ENCODE results near the gene EML1.
"Not testable (repeated sequence)": the region's sequence is repeated elsewhere in the genome, so short reads cannot be mapped to it uniquely, and the experiment has no call there.

The EML1 gene

GRCh38 chr14:99943620-99944019 lies 150.4 kb downstream of the EML1 start:
- no peak for DNase-seq

GRCh38 chr14:99944241-99944651 lies 151.0 kb downstream of the EML1 start:
- no peak for DNase-seq

GRCh38 chr14:99945732-99946651 lies 152.8 kb downstream of the EML1 start:
- DNase-seq = no peak

- DNase-seq = no peak
Measured at GRCh38 chr14:99946652-99947489, 153.7 kb downstream of the EML1 start.

GRCh38 chr14:99947695-99948094 lies 154.5 kb downstream of the EML1 start:
- no peak for DNase-seq

- DNase-seq = not testable (repeated sequence)
Measured at GRCh38 chr14:99949011-99949732, 156.0 kb downstream of the EML1 start.

- DNase-seq = no peak
Measured at GRCh38 chr14:99950181-99950580, 157.0 kb downstream of the EML1 start.

- DNase-seq = peak; percentile 20
Measured at GRCh38 chr14:99951085-99951484, 157.9 kb downstream of the EML1 start.

GRCh38 chr14:99952039-99952438 lies 158.8 kb downstream of the EML1 start:
- no peak for DNase-seq

- no peak for DNase-seq
Measured at GRCh38 chr14:99952453-99952852, 159.2 kb downstream of the EML1 start.

GRCh38 chr14:99955826-99956455 lies 162.7 kb downstream of the EML1 start:
- no peak for DNase-seq

GRCh38 chr14:99958380-99958779 lies 165.2 kb downstream of the EML1 start:
- no peak for DNase-seq

- DNase-seq = no peak
Measured at GRCh38 chr14:99961826-99962518, 168.8 kb downstream of the EML1 start.

GRCh38 chr14:99964979-99965378 lies 171.8 kb downstream of the EML1 start:
- DNase-seq = no peak

GRCh38 chr14:99966037-99966835 lies 173.0 kb downstream of the EML1 start:
- no peak for DNase-seq

- no peak for DNase-seq
Measured at GRCh38 chr14:99966912-99967311, 173.7 kb downstream of the EML1 start.

- DNase-seq = no peak
Measured at GRCh38 chr14:99968191-99968920, 175.1 kb downstream of the EML1 start.

GRCh38 chr14:99968941-99969340 lies 175.7 kb downstream of the EML1 start:
- DNase-seq = no peak

- DNase-seq = no peak
Measured at GRCh38 chr14:99969673-99970322, 176.6 kb downstream of the EML1 start.

Measured in DMS79 (cell line).